Measurements from ENCODE around the gene BSDC1.

GRCh38 chr1:32398401-32398800 lies 4.2 kb upstream of the BSDC1 start:
- TF ChIP-seq YY1 (IDR thresholded peaks at IDR 0.05; ENCODE audit: insufficient read depth, insufficient read length) (no peak), ZNF274 (IDR thresholded peaks at IDR 0.05; ENCODE audit: low read depth, low read length) (no peak), SUZ12 (IDR thresholded peaks at IDR 0.05; ENCODE audit: extremely low read depth, insufficient read depth, insufficient read length) (no peak)
